HEK293 (cell line): Measurements from ENCODE around the gene KIAA0513.

Source experiments
- CTCF ChIA-PET: fragments of 350-600 bp; formaldehyde crosslinking; extraction: SDS; loops from one replicate; lab custom pipeline; 2021; ENCODE audit warnings: antibody characterized with exemption; lab: Yijun Ruan, JAX
- POLR2A ChIA-PET: fragments of 300-600 bp; formaldehyde crosslinking; extraction: SDS; loops from one replicate; lab custom pipeline; 2020; ENCODE audit warnings: antibody characterized with exemption, inconsistent platforms; lab: Yijun Ruan, JAX
- H3K27ac ChIP-seq: fragments of 200-500 bp; sonication (Bioruptor generic); 2 replicates; pipeline ENCODE4 v1.5.1; 2014; ENCODE audit warnings: low read depth, low read length, control low read depth, inconsistent platforms; ENCODE audit errors: extremely low read depth
- H3K36me3 ChIP-seq, 2 experiments: fragments of 200-500 bp in 1 of 2; sonication (Bioruptor generic) in 1 of 2; 1 replicate in 1 of 2; 2 replicates in 1 of 2; pipeline ENCODE4 v1.5.1; 2014 to 2017; ENCODE audit warnings: inconsistent platforms in 2 of 2, low read length in 2 of 2; ENCODE audit not compliant: control insufficient read depth in 2 of 2, insufficient read depth in 1 of 2
- H3K4me1 ChIP-seq: fragments of 200-500 bp; sonication (Bioruptor generic); 2 replicates; pipeline ENCODE4 v1.5.1; 2014; ENCODE audit warnings: mild to moderate bottlenecking, low read length, inconsistent platforms; ENCODE audit not compliant: control insufficient read depth, insufficient read depth
- H3K4me3 ChIP-seq: 2 replicates; pipeline ENCODE4 v1.5.1; 2011; ENCODE audit warnings: low read depth, mild to moderate bottlenecking, control low read depth, low read length, moderate library complexity
- H3K9me3 ChIP-seq: fragments of 200-500 bp; sonication (Bioruptor generic); 2 replicates; pipeline ENCODE4 v1.5.1; 2014; ENCODE audit warnings: low read depth, low read length, inconsistent platforms; ENCODE audit not compliant: control insufficient read depth, insufficient read depth
- GLIS2 ChIP-seq: fragments of 450-650 bp; formaldehyde crosslinking; IDR thresholded peaks from 2 replicates; pipeline ENCODE4 v1.5.1; 2016; ENCODE audit warnings: missing biosample characterization, missing genetic modification characterization
- HOXA7 ChIP-seq: sonication (generic); formaldehyde crosslinking; IDR thresholded peaks from 2 replicates; pipeline ENCODE4 v1.8.1; 2022; ENCODE audit warnings: missing genetic modification reagents, borderline replicate concordance
- KLF1 ChIP-seq: fragments of 450-650 bp; formaldehyde crosslinking; IDR thresholded peaks from 2 replicates; pipeline ENCODE4 v1.5.1; 2016; ENCODE audit warnings: missing biosample characterization, missing genetic modification characterization
- ZBTB48 ChIP-seq: fragments of 450-650 bp; formaldehyde crosslinking; IDR thresholded peaks from 2 replicates; pipeline ENCODE4 v1.5.1; 2016; ENCODE audit warnings: missing biosample characterization, missing genetic modification characterization
- ZFP69B ChIP-seq: fragments of 450-650 bp; formaldehyde crosslinking; IDR thresholded peaks from 2 replicates; pipeline ENCODE4 v1.5.1; 2016; ENCODE audit warnings: missing biosample characterization, missing genetic modification characterization
- ZIC2 ChIP-seq: fragments of 450-650 bp; formaldehyde crosslinking; IDR thresholded peaks from 2 replicates; pipeline ENCODE4 v1.5.1; 2016; ENCODE audit warnings: missing biosample characterization, missing genetic modification characterization
- ZNF169 ChIP-seq: fragments of 450-650 bp; formaldehyde crosslinking; IDR thresholded peaks from 2 replicates; pipeline ENCODE4 v1.5.1; 2016; ENCODE audit warnings: missing biosample characterization, missing genetic modification characterization
- ZNF404 ChIP-seq: fragments of 450-650 bp; formaldehyde crosslinking; IDR thresholded peaks from 2 replicates; pipeline ENCODE4 v1.5.1; 2017; ENCODE audit warnings: missing biosample characterization, missing genetic modification characterization
- ZNF518A ChIP-seq: fragments of 450-650 bp; formaldehyde crosslinking; conservative IDR thresholded peaks from 2 replicates; pipeline ENCODE4 v1.5.1; 2016; ENCODE audit warnings: low read depth, missing biosample characterization, missing genetic modification characterization
- ZNF530 ChIP-seq: fragments of 450-650 bp; formaldehyde crosslinking; IDR thresholded peaks from 2 replicates; pipeline ENCODE4 v1.5.1; 2016; ENCODE audit warnings: low read depth, missing biosample characterization, missing genetic modification characterization
- ZNF549 ChIP-seq: fragments of 450-650 bp; IDR thresholded peaks from 2 replicates; pipeline ENCODE4 v1.5.1; 2018; ENCODE audit warnings: missing biosample characterization, missing genetic modification characterization, mild to moderate bottlenecking, inconsistent platforms, moderate library complexity
- ZNF561 ChIP-seq: fragments of 450-650 bp; IDR thresholded peaks from 2 replicates; pipeline ENCODE4 v1.5.1; 2018; ENCODE audit warnings: missing biosample characterization, missing genetic modification characterization, borderline replicate concordance
- ZNF621 ChIP-seq: fragments of 450-650 bp; formaldehyde crosslinking; IDR thresholded peaks from 2 replicates; pipeline ENCODE4 v1.5.1; 2017; ENCODE audit warnings: missing biosample characterization, missing genetic modification characterization
- ZNF658 ChIP-seq: fragments of 450-650 bp; formaldehyde crosslinking; IDR thresholded peaks from 2 replicates; pipeline ENCODE4; 2016; ENCODE audit warnings: missing biosample characterization, missing genetic modification characterization

Gene KIAA0513

GRCh38 chr16:85100265-85100664, 72.7 kb downstream of the KIAA0513 start (continued):
- TF ChIP-seq ZNF518A (tag by site-specific recombination) (no peak), ZNF658 (tag by site-specific recombination) (no peak)

DNA sequence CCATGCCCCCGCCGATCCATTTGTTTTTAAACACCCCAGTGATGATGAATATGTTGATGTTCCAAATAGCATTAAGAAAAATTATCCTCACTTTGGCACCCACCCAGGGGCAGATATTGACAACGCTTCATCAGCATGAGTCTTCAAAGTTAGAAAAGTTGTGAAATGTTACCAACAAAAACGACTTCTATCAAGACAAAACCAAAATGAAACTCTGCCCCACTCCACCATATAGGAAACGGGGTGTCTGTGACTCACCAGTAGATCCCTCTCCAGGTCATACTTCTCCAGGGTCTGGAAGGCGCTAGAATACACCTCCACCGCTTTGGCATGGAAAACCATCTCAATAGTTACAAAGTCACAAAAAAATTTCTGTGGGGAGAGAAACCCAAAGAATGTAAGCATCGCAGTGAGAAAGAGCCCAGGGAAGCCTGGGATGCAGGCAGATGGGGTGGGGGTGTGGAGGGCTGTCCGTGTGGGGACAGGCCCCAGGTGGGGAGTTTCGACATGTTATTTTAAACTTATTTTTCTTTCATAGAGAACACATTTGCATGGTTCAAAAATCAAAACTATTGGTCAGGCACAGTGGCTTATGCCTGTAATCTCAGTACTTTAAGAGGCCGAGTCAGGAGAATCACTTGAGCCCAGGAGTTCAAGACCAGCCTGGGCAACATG, 74.5 kb downstream of the KIAA0513 start:
- CTCF ChIA-PET, result no interaction called here
- no peak overlapping the region for H3K27ac ChIP-seq
- POLR2A ChIA-PET, result no interaction called here

GRCh38 chr16:85103114-85104079, 75.8 kb downstream of the KIAA0513 start:
- ChIA-PET POLR2A (no interaction called here), CTCF (interaction anchor here (0.6 to 1.3 kb wide), 4 partner anchors 11 to 335 kb away, joined by 3 to 5 read pairs (median 3); no protein-coding TSS in a partner anchor)

More for the DNA sequence above, 74.5 kb downstream of the KIAA0513 start:
- no peaks in the 10 kb centered on the region for H3K36me3 ChIP-seq
- H3K4me3 ChIP-seq, result no peak overlapping the region
- no peaks in the 10 kb centered on the region for H3K4me1 ChIP-seq
- no peaks in the 10 kb centered on the region for H3K9me3 ChIP-seq
- no peak for TF ChIP-seq GLIS2 (tag by site-specific recombination)
- TF ChIP-seq ZNF530 (tag by site-specific recombination), result no peak
- TF ChIP-seq ZNF404 (tag by site-specific recombination), result no peak
- TF ChIP-seq ZBTB48 (tag by site-specific recombination), result no peak
- TF ChIP-seq ZNF549 (tag by site-specific recombination), result no peak
- no peak for TF ChIP-seq ZFP69B (tag by site-specific recombination)
- no peak for TF ChIP-seq ZNF169 (tag by site-specific recombination)

DNA sequence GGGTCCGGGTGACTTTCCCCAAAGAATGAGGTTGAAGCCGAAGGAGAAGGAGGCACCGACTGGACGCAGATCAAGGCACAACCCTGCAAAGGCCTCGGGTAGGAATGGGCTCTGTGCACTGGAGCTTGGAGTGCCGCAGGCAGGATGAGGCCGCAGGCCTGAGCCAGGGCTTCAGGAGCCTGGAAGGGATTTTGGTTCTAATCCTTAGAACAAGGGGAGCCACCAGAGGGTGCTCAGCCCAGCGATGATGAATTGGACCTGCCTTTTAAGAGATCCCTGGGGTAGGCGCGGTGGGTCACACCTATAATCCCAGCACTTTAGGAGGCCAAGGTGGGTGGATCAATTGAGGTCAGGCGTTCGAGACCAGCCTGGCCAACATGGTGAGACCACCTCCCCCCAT, 76.6 kb downstream of the KIAA0513 start:
- Histone ChIP-seq H3K36me3 (no peaks in the 10 kb centered on the region), H3K9me3 (no peaks in the 10 kb centered on the region), H3K4me3 (no peak overlapping the region), H3K27ac (no peak overlapping the region), H3K4me1 (no peaks in the 10 kb centered on the region)
- TF ChIP-seq KLF1 (tag by site-specific recombination) (peak; percentile 55), ZNF621 (no peak)
- CTCF ChIA-PET, result interaction anchor here (0.9 to 1.5 kb wide), 2 partner anchors 11 to 172 kb away, joined by 3 to 7 read pairs; no protein-coding TSS in a partner anchor
- POLR2A ChIA-PET, result no interaction called here

More at GRCh38 chr16:85103114-85104079, 75.8 kb downstream of the KIAA0513 start:
- TF ChIP-seq ZIC2 (tag by site-specific recombination), result peak; percentile 32; the same call in 1 of the 2 replicates
- TF ChIP-seq ZNF561 (tag by site-specific recombination), result peak; percentile 61; the same call in 1 of the 2 replicates
- no peak for TF ChIP-seq HOXA7 (CRISPR knock-in tag)
- Histone ChIP-seq H3K4me3 (no peak overlapping the region), H3K27ac (no peak overlapping the region), H3K4me1 (no peaks in the 10 kb centered on the region), H3K9me3 (no peaks in the 10 kb centered on the region), H3K36me3 (no peaks in the 10 kb centered on the region)
